Stimulated activated CD4-positive, alpha-beta T cell treated with anti-CD3 and anti-CD28 coated beads, TNF-alpha, amount 100 ng/mL, for 4 hours (primary cell): ENCODE data around the gene ZXDC.

Source experiments
- DNase-seq, 3 experiments: peaks; one replicate each; pipeline ENCODE4 v3.0.0-alpha.2; 2020; ENCODE audit warnings: low read depth in 3 of 3

The ZXDC gene

GRCh38 chr3:126510308-126510910, 34.7 kb upstream of the ZXDC start:
- DNase-seq, result no peak

- no peak for DNase-seq
These were observed 34.1 kb upstream of the ZXDC start for GRCh38 chr3:126509597-126510307.

- DNase-seq, result no peak
These were observed 32.9 kb upstream of the ZXDC start for GRCh38 chr3:126508564-126508964.

- DNase-seq, result no peak
These were observed 32.2 kb upstream of the ZXDC start for GRCh38 chr3:126507886-126508285.

GRCh38 chr3:126503701-126504100, 28.0 kb upstream of the ZXDC start:
- no peak for DNase-seq

GRCh38 chr3:126502656-126503055, 27.0 kb upstream of the ZXDC start:
- no peak for DNase-seq

- DNase-seq, result no peak
These were observed 26.0 kb upstream of the ZXDC start for GRCh38 chr3:126501736-126502135.

- no peak for DNase-seq
These were observed 25.4 kb upstream of the ZXDC start for GRCh38 chr3:126501054-126501453.

GRCh38 chr3:126500016-126500415, 24.3 kb upstream of the ZXDC start:
- DNase-seq, result no peak

- DNase-seq, result no peak
These were observed 23.7 kb upstream of the ZXDC start for GRCh38 chr3:126499401-126499800.

- no peak for DNase-seq
These were observed 23.2 kb upstream of the ZXDC start for GRCh38 chr3:126498929-126499328.

GRCh38 chr3:126498461-126498860, 22.8 kb upstream of the ZXDC start:
- DNase-seq, result no peak

- no peak for DNase-seq
These were observed 22.3 kb upstream of the ZXDC start for GRCh38 chr3:126497956-126498355.

GRCh38 chr3:126496894-126497850, 21.5 kb upstream of the ZXDC start:
- no peak for DNase-seq

GRCh38 chr3:126495786-126496185, 20.1 kb upstream of the ZXDC start:
- DNase-seq, result no peak

GRCh38 chr3:126494970-126495230, 19.2 kb upstream of the ZXDC start:
- DNase-seq, result no peak

GRCh38 chr3:126494204-126494969, 18.7 kb upstream of the ZXDC start:
- DNase-seq, result no peak

- no peak for DNase-seq
These were observed 18.0 kb upstream of the ZXDC start for GRCh38 chr3:126493739-126494138.

- no peak for DNase-seq
These were observed 17.4 kb upstream of the ZXDC start for GRCh38 chr3:126493051-126493450.

GRCh38 chr3:126491221-126492013, 15.7 kb upstream of the ZXDC start:
- no peak for DNase-seq

- DNase-seq, result no peak
These were observed 14.9 kb upstream of the ZXDC start for GRCh38 chr3:126490619-126491018.
